Keratinocyte (primary cell): Measurements from ENCODE around the gene PGLYRP4. TPM values are rescaled to one million over a fixed set of nuclear protein-coding genes. Genes with fewer than 3 reads are reported as not detected.

ENCODE experiments used
- DNase-seq: peaks from one replicate; pipeline ENCODE4 v3.0.0-alpha.2; 2011; ENCODE audit warnings: low read depth, missing footprints, low spot score
- FAIRE-seq: peaks from 2 replicates; lab custom pipeline; 2011; peaks lifted over from hg19 to GRCh38; lab: Jason Lieb, UNC
- H2AFZ ChIP-seq: 2 replicates; pipeline ENCODE4 v1.6.0; 2012; ENCODE audit warnings: low read length, control low read depth, inconsistent platforms; ENCODE audit not compliant: control insufficient read depth
- H3K27ac ChIP-seq: 2 replicates; pipeline ENCODE4 v1.5.1; 2011; ENCODE audit warnings: low read length; ENCODE audit not compliant: control insufficient read depth, insufficient read depth
- H3K27me3 ChIP-seq: 3 replicates; pipeline ENCODE4 v1.6.0; 2011; ENCODE audit warnings: low read length; ENCODE audit not compliant: control insufficient read depth, insufficient read depth; ENCODE audit errors: extremely low read depth
- H3K36me3 ChIP-seq, 2 experiments: 2 replicates in 1 of 2; 3 replicates in 1 of 2; pipeline ENCODE4 v1.5.1; 2011; ENCODE audit warnings: low read length in 2 of 2, mild to moderate bottlenecking in 1 of 2; ENCODE audit not compliant: control insufficient read depth in 2 of 2, insufficient read depth in 2 of 2; ENCODE audit errors: extremely low read depth in 1 of 2
- H3K4me1 ChIP-seq: 3 replicates; pipeline ENCODE4 v1.5.1; 2011; ENCODE audit warnings: low read length; ENCODE audit not compliant: control insufficient read depth, insufficient read depth; ENCODE audit errors: extremely low read depth
- H3K4me2 ChIP-seq: 3 replicates; pipeline ENCODE4 v1.6.0; 2011; ENCODE audit warnings: low read depth, low read length; ENCODE audit not compliant: control insufficient read depth, insufficient read depth; ENCODE audit errors: extremely low read depth
- H3K4me3 ChIP-seq, 3 experiments: fragments of 200-600 bp in 1 of 3; sonication (generic) in 1 of 3; 2 replicates in 2 of 3; 3 replicates in 1 of 3; pipeline ENCODE4 v1.5.1; 2011 to 2016; ENCODE audit warnings: low read length in 3 of 3, mild to moderate bottlenecking in 3 of 3, control low read depth in 2 of 3, inconsistent platforms in 1 of 3, low read depth in 1 of 3, mixed read lengths in 1 of 3, mixed run types in 1 of 3, moderate library complexity in 1 of 3; ENCODE audit not compliant: control insufficient read depth in 2 of 3, insufficient read depth in 2 of 3; ENCODE audit errors: extremely low read depth in 1 of 3
- H3K79me2 ChIP-seq: 2 replicates; pipeline ENCODE4 v1.6.0; 2012; ENCODE audit warnings: low read length; ENCODE audit not compliant: control insufficient read depth, insufficient read depth
- H3K9ac ChIP-seq: 3 replicates; pipeline ENCODE4 v1.6.0; 2011; ENCODE audit warnings: low read length; ENCODE audit not compliant: control insufficient read depth, insufficient read depth; ENCODE audit errors: extremely low read depth
- H3K9me1 ChIP-seq: 3 replicates; pipeline ENCODE4 v1.6.0; 2011; ENCODE audit warnings: low read length; ENCODE audit not compliant: control insufficient read depth, insufficient read depth; ENCODE audit errors: extremely low read depth
- H3K9me3 ChIP-seq: 2 replicates; pipeline ENCODE4 v1.5.1; 2012; ENCODE audit warnings: low read depth, low read length; ENCODE audit not compliant: control insufficient read depth
- H4K20me1 ChIP-seq: 3 replicates; pipeline ENCODE4 v1.6.0; 2011; ENCODE audit warnings: low read length; ENCODE audit not compliant: control insufficient read depth, insufficient read depth; ENCODE audit errors: extremely low read depth
- EZH2 ChIP-seq: IDR thresholded peaks from one replicate; pipeline ENCODE4 v1.6.1; 2012; ENCODE audit warnings: inconsistent platforms, mild to moderate bottlenecking, low read length, moderate library complexity
- dilution Hi-C: fragments of 300-500 bp; cut with MboI; formaldehyde crosslinking; loops from one replicate; pipeline ENCODE4 v1.7.0; 2020; ENCODE audit warnings: low sequenced_read_pairs; ENCODE audit not compliant: extremely low pct_ligation_motif_present
- polyA plus RNA-seq, 5 experiments: library from polyadenylated mRNA; depleted of rRNA in 3 of 5; stranded (reverse) in 3 of 5; stranded (forward) in 1 of 5; unstranded in 1 of 5; fragments of >200 nt; gene quantifications; 1 replicate in 1 of 5; 2 replicates in 3 of 5; 3 replicates in 1 of 5; pipeline versions ENCODE4 v1.2.1 to v1.2.3, GENCODE V29; 2011 to 2012; ENCODE audit warnings: missing spikeins in 2 of 5, low read depth in 1 of 5, low replicate concordance in 1 of 5
- TF ChIP-seq, protein P1 (sequence below), 3 experiments: IDR thresholded peaks in 1 of 3; conservative IDR thresholded peaks in 1 of 3; optimal IDR thresholded peaks in 1 of 3; 2 replicates in 2 of 3; 3 replicates in 1 of 3; pipeline versions ENCODE3 to v1.5.1; 2011; ENCODE audit warnings: low read length in 3 of 3, mild to moderate bottlenecking in 3 of 3, moderate library complexity in 2 of 3, control low read depth in 1 of 3, inconsistent platforms in 1 of 3; ENCODE audit not compliant: insufficient read depth in 2 of 3; ENCODE audit errors: extremely low read depth in 1 of 3

The PGLYRP4 gene
- polyA plus RNA-seq, 1 donor (not counting 4 experiments of a cell fraction or from before 2014, with no cell fraction given) = 3.8 TPM

DNA sequence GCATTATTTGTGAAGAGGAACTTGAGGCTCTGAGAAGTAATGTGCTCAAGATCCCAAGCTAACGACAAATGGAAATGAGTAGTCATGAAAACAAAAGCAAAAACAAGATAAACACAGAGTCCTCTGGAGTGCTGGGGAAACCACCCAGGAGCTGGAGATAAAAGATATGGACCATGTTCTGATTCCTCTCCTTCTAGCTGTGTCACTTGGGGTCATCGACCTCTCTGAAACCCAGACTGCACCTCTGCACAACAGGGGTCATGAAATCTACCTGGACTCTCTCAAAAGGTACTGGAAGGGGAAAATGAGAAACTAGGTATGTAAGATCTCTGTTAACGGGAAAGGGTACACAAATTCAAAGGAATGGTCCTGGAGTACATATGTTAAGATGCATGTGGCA lies 6.5 kb downstream of the PGLYRP4 start:
- Histone ChIP-seq H3K79me2 (no peaks in the 10 kb centered on the region), H3K9me3 (no peaks in the 10 kb centered on the region), H3K4me3 (no peak overlapping the region), H4K20me1 (no peaks in the 10 kb centered on the region), H3K9me1 (no peaks in the 10 kb centered on the region), H3K4me2 (no peak overlapping the region), H3K27me3 (no peaks in the 10 kb centered on the region), H3K9ac (no peak overlapping the region), H2AFZ (no peak overlapping the region), H3K36me3 (no peaks in the 10 kb centered on the region), H3K27ac (no peak overlapping the region), H3K4me1 (peaks cover 20% of the 10 kb centered on the region)
- DNase-seq (no peak), FAIRE-seq (no peak)
- TF ChIP-seq, protein P1, sequence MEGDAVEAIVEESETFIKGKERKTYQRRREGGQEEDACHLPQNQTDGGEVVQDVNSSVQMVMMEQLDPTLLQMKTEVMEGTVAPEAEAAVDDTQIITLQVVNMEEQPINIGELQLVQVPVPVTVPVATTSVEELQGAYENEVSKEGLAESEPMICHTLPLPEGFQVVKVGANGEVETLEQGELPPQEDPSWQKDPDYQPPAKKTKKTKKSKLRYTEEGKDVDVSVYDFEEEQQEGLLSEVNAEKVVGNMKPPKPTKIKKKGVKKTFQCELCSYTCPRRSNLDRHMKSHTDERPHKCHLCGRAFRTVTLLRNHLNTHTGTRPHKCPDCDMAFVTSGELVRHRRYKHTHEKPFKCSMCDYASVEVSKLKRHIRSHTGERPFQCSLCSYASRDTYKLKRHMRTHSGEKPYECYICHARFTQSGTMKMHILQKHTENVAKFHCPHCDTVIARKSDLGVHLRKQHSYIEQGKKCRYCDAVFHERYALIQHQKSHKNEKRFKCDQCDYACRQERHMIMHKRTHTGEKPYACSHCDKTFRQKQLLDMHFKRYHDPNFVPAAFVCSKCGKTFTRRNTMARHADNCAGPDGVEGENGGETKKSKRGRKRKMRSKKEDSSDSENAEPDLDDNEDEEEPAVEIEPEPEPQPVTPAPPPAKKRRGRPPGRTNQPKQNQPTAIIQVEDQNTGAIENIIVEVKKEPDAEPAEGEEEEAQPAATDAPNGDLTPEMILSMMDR (optimal IDR thresholded peaks at IDR 0.05 in 1 of 3, IDR thresholded peaks at IDR 0.05 in 1 of 3, conservative IDR thresholded peaks at IDR 0.05 in 1 of 3; ENCODE audit: extremely low read depth in 1 of 3, insufficient read depth in 2 of 3, low read length in 3 of 3) = no peak
- no peak for TF ChIP-seq EZH2
- dilution Hi-C loops = no loop called here

DNA sequence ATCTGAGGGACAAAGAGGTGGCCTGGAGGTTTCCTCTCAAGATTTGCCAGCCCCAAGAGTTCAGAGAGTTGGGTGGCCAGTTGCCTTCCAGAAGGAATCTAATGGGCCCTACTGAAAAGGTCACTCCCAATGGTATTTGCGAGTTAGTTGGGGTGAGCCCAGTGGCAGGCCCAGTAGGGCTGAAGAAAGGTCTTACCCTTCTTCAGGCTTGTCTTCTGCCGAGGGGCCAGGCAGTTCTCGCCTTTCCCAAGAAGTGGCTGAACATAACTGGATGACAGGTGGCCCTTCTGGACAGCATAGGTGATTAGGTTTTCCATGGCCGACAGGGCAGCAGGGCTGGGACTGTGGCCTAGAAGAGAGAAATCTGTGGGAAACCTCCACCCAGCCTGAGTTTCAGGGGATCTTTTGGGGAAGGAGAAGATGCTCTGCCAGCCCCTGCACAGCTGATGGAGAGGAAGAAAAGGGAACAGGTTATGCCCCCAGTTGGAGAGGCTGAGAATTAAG lies 7.2 kb downstream of the PGLYRP4 start:
- dilution Hi-C loops = no loop called here
- Histone ChIP-seq H3K4me1 (peaks cover 20% of the 10 kb centered on the region), H3K9ac (no peak overlapping the region), H3K79me2 (no peaks in the 10 kb centered on the region), H3K36me3 (no peaks in the 10 kb centered on the region), H3K9me3 (no peaks in the 10 kb centered on the region), H3K27ac (no peak overlapping the region), H3K9me1 (no peaks in the 10 kb centered on the region), H3K27me3 (peaks cover 3% of the 10 kb centered on the region), H2AFZ (no peak overlapping the region), H4K20me1 (no peaks in the 10 kb centered on the region), H3K4me2 (no peak overlapping the region), H3K4me3 (no peak overlapping the region)
- no peak for DNase-seq
- no peak for FAIRE-seq
- no peak for TF ChIP-seq EZH2
- TF ChIP-seq, protein P1 (optimal IDR thresholded peaks at IDR 0.05 in 1 of 3, IDR thresholded peaks at IDR 0.05 in 1 of 3, conservative IDR thresholded peaks at IDR 0.05 in 1 of 3; ENCODE audit: extremely low read depth in 1 of 3, insufficient read depth in 2 of 3, low read length in 3 of 3) = no peak
